ENCODE data around the gene PCNX2.
"Not testable (repeated sequence)": the region's sequence is repeated elsewhere in the genome, so short reads cannot be mapped to it uniquely, and the experiment has no call there.

Gene PCNX2

GRCh38 chr1:233217832-233218231 is 77.7 kb downstream of the PCNX2 start:
- DNase-seq: no peak

GRCh38 chr1:233216009-233216408 is 79.5 kb downstream of the PCNX2 start:
- no peak for DNase-seq

DNA sequence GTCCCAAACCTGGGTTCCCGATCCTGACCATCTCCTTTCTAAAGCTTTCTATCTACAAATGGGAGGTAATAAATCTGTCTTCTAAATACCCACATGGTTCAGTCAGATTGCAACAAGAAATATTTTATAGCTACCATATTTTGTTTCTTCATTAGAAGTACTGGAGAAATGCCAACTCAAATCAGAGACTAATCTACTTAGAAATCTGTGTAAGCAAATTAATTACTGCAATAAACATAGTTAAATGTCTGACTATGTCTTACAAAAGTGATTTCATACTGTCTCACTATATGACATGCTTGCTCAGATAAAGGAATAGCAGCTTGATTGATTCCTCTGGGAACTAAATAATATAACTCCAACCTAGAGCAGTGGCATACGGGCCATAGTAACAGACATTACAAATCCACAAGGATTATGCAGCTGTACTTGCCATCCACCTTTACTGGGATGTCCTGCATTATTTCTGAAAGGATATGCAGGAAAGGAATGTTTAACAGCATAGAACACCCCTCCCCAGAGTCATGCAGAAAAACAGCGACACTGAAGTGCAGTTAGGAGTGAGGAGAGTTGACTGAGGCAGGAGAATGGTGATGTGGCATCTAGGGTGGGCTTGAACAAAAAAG is 80.3 kb downstream of the PCNX2 start:
- DNase-seq: no peak

GRCh38 chr1:233211595-233211994 is 83.9 kb downstream of the PCNX2 start:
- DNase-seq: no peak

DNA sequence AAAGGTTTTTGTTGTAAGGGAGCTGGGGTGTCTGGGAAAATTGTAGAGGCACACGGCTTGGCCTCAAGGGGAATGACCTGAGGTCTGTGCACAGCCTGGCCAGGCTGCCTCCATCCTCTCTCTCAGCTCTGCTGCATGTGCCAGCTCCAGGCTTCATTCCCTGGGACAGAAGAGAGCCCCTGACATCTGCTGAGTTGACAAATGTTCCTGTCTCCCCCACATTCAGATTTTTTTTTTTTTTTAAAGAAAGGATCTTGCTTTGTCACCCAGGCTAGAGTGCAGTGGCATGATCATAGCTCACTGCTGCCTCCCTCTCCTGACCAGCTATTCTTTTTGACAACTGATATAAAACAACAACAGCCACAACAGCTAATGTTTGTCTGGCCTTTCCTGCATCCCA is 84.4 kb downstream of the PCNX2 start:
- no peak for DNase-seq

GRCh38 chr1:233209481-233209880 is 86.0 kb downstream of the PCNX2 start:
- DNase-seq: no peak

DNA sequence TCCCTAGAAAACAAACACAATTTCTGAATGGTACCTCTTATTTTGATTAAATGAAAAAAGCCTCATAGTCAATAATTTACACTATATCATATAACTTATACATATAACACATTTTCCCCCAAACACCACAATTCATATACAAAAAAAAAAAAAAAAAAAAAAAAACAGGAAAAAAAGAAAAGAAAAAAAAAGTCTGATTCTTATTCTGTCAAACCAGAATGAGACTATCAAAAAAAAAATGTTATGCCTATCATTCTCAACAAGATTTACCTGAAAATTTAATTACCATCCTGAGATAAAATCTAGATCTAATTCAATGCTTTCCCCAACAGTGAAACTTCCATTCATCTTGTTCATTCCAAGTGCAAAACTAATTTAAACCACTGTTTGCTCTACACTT is 86.8 kb downstream of the PCNX2 start:
- DNase-seq: no peak

DNA sequence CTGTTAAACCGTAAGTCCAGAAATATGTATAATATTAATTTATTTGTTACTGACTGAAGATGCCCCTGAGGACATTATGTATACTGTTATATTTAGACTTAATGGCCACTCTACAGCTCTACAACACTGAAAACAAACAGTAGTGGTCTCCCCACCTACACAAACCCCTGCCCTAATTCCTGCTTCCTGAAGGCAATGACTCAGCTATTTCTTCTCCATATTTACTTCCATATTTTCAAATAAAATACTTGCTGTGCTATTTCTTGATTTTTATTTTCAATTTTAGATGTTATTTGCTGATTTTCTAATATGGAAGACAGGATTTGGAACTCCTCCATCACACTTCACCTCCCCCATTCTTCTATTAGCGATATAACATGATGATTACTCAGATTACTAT is 97.6 kb downstream of the PCNX2 start:
- no peak for DNase-seq

DNA sequence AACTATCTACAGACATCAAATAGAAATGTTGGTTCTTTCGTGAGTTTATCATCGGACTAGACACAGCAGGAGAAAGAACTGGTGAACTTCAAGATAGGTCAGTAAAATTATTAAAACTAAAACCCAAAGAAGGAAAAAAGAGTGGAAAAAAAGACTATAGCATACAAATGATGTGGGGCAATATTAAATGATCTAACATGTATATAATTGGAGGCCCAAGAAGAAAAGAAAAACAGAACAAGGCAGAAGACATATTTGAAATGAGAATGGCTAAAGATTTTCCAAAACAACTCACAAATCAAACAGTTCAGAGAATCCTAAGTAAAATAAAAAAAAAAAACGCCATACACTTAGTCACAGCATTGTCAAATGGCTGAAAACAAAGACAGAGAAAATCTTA is 101.8 kb downstream of the PCNX2 start:
- DNase-seq: no peak

DNA sequence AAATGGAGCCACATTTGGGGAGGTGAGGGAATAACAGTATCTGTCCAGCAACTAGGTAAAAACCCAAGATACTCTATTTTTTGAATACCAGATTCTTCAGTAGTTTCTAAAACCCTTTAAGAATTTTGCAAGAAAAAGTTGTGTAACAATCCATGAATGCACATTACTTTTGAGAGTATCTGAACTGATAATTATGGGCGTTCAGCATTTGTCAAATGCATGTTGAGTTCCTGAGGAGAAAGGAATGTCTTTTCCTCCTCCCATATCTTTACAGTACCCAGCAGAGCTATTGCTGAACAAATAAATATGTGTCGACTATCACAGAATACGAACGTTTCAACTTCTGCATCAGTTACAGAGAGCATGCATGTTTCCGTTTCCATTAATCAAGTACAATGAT is 104.5 kb downstream of the PCNX2 start:
- no peak for DNase-seq

DNA sequence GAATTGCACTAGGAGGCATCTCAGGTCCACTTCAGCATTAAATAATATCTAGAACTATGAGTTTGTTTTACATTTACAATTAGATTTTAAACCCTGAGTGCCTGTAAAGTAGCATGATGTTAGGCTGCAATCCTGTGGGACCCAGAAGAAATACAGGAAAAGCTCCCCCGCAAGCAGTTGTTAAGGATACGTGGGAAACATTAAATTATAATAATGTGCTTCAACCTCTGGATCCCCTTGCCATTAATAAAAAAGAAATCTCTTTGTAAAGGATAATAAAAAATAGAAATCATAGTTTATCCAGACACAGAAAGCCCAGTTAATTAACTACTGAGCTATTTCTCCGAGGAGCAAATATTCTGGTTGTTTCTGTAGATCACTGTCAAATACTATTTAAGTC is 106.0 kb downstream of the PCNX2 start:
- no peak for DNase-seq

- no peak for DNase-seq
Observed at GRCh38 chr1:233188061-233188460, 107.5 kb downstream of the PCNX2 start.

- DNase-seq: no peak
Observed at GRCh38 chr1:233183226-233184020, 112.1 kb downstream of the PCNX2 start.

DNA sequence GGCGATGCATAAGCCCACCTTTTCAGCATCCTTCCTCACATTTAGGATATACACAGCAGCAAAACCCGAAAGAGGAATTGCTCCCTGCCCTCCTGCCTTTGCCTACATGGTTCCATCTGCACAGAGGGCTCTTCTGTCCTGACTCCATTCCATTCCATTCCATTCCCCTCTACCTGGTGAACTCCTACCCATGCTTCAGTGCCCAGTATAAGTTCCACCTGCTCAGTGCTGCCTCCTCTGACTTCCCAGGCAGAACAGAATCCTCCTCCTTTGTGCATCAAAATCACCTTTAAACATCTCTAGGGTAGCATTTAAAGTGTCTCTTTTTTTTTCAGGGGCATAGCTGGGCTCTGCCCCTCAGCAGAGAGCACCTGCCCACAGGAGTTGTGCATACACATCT is 112.9 kb downstream of the PCNX2 start:
- no peak for DNase-seq

GRCh38 chr1:233180641-233181364 is 114.7 kb downstream of the PCNX2 start:
- no peak for DNase-seq

GRCh38 chr1:233179638-233180037 is 115.9 kb downstream of the PCNX2 start:
- DNase-seq: not testable (repeated sequence)

DNA sequence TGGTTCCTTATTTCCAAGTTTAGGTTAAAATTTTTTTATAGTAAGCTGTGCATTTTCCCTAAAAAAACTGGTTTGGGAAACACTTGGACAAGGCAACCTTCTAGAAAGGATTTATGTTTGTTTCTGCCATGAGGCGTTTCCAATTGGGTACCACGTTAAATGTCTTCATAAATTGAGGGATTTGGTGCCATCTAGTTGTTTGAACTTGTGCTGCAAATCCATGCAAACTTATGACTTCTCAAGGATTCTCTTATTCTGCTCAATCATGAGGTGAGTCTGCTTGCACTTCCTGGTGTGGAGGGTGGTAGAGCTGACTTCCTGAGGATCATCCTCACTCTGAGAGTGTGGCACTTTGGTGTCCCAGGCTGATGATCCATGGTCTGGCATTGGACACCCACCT is 123.3 kb downstream of the PCNX2 start:
- no peak for DNase-seq

GRCh38 chr1:233170741-233171140 is 124.8 kb downstream of the PCNX2 start:
- DNase-seq: no peak

DNA sequence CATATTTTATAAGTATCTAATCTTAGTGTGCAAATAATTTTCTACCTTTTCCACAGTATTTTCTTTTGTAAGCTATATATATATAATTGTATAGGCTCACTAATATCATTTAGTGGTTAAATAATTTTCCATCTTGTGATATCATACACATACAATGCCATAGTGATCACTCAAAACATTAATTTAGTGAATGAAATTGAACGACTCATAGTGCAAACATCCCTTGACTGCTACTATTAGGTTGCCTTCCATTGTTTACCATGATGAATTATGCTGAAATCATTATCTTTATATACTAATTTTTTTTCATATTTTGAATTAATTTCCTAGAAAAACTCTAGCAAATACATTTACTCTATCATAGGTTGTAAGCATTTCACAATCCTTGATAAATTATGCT is 127.1 kb downstream of the PCNX2 start:
- no peak for DNase-seq

- no peak for DNase-seq
Observed at GRCh38 chr1:233166896-233167295, 128.6 kb downstream of the PCNX2 start.

DNA sequence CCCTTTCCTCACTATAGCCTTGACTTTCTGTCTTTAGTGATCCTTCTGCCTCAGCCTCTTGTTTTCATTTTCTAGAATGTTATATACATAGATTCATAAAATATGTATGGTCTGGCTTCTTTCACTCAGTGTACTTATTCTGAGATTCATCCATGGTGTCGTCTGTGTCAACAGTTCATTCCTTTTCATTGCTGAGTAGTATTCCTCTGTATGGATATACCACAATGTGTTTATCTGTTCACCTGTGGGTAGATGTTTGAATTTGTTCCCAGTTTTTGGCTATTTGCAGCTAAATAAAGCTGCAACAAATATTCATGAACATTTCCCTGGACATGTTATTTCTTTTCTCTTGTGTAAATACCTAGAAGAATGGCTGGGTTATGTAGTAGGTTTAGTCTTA is 131.8 kb downstream of the PCNX2 start:
- no peak for DNase-seq

GRCh38 chr1:233158322-233158721 is 137.2 kb downstream of the PCNX2 start:
- no peak for DNase-seq

DNA sequence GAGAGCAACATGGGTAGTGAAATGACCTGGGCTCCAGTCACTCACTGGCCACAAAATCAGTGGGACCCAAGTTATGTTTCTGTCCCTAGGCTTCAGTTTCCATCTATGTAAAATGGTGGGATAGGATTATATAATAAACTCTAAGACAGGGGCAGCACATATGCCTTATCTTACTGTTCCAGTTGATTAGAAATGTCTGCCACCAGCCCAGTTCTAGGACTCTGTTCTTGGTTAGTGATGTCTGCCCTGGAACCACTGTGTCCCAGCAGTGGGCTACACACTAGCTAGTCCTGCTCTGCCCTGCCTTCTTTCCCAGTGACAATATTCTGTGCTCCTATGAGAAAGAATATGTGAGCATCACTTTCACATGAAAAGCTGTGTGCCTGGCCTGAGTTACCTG is 138.3 kb downstream of the PCNX2 start:
- DNase-seq: no peak

- no peak for DNase-seq
Observed at GRCh38 chr1:233151861-233152260, 143.7 kb downstream of the PCNX2 start.

Data from activated T-cell treated with anti-CD3 and anti-CD28 coated beads for 4 hours (primary cell).